ENCODE data around the gene COL15A1.
"Not testable (repeated sequence)": the region's sequence is repeated elsewhere in the genome, so short reads cannot be mapped to it uniquely, and the experiment has no call there.

COL15A1 gene

GRCh38 chr9:99008203-99008602 lies 64.5 kb downstream of the COL15A1 start:
- no peak overlapping the region for H3K4me3 ChIP-seq (ENCODE audit: low read length)
- no peak for TF ChIP-seq CTCF (conservative IDR thresholded peaks at IDR 0.05; ENCODE audit: low read depth, low read length)
- no peak for DNase-seq (ENCODE audit: low read depth)

DNA sequence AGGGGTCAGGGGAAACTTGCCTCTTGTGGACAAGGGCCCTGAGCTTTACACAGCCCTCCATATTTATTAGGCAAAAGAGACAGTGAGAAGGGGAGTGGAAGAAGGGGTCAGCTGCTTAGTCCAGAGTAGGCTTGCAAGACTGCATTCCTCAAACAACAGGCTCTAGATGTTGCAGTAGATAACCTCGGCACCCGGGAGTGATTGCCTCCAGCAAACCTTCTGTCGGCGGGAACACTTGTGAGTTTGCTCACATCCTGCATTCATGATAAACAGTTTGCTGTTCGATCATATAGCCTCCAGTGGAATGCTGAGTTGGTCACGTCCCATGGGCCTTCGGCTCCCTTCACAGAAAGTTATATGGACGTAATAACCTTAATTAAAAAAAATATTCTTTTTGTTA lies 66.7 kb downstream of the COL15A1 start:
- H3K4me3 ChIP-seq (ENCODE audit: low read length); DNase-seq (ENCODE audit: low read depth): not testable (repeated sequence)

DNA sequence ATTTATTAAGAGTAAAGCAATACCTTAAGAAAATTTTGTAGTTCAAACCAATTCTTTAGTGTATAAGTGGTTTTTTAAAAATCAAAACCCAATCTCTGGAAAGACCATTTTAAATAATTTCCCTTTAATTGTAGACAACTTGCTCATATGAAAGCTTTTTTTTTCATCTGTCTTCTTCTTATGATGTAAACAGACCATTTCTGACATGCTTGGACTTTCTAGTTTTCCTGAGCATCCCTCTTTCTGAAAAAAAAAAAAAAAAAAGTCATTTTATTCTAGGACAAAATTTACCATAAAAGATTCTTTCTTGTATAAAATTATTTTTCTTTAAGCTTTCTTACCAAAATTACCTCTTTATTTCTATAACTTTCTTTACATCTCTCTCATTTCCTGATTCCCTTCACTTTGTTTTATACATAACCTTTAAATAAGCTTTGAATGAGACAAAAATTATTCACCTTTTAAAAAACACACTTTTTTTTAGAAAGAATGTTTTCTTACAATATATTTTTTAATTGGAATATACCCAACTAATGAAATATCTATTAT lies 67.5 kb downstream of the COL15A1 start:
- TF ChIP-seq CTCF (conservative IDR thresholded peaks at IDR 0.05; ENCODE audit: low read depth, low read length) = no peak
- no peak for DNase-seq (ENCODE audit: low read depth)
- H3K4me3 ChIP-seq (ENCODE audit: low read length) = no peak overlapping the region

GRCh38 chr9:99012957-99013512 lies 69.3 kb downstream of the COL15A1 start:
- H3K4me3 ChIP-seq (ENCODE audit: low read length) = no peak overlapping the region
- DNase-seq (ENCODE audit: low read depth) = no peak
- TF ChIP-seq CTCF (conservative IDR thresholded peaks at IDR 0.05; ENCODE audit: low read depth, low read length) = no peak

DNA sequence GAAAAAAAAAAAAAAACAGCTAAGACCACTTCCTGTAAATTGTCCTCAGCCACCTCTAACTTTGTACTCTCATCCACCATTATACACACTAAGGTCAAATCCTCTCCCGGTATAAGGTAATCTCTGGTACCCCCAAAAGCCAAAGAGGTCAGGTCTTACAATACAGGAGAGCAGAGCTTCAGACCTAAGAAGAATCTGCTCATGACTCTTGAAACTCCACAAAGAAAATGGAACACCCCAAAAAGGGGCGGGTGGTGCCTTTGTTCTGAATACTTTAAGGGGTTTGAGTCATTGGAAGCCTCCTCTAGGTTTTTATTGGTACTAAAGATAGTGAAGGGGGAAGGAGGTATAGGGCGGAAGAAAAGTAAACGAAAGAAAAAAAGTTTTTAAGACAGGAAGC lies 69.8 kb downstream of the COL15A1 start:
- DNase-seq (ENCODE audit: low read depth) = no peak

DNA sequence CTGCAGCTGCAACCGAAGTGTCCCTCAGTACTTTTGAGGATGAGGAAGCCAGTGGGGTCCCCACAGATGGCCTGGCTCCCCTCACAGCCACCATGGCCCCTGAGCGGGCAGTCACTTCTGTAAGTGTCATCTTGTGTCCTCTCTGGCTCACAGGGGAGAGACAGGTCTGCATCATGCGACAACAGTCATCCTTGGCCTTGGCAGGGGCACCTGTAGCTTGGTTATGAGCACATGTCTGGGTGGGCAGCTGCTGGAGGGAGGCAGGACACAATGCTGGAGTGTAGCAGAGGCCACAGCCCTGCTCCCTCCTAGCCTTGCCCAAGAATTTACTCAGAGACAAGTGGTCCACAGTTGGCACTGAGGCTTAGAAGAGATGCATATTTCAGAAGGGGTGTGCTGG lies 71.7 kb downstream of the COL15A1 start:
- no peak for TF ChIP-seq CTCF (conservative IDR thresholded peaks at IDR 0.05; ENCODE audit: low read depth, low read length)
- no peak overlapping the region for H3K4me3 ChIP-seq (ENCODE audit: low read length)
- no peak for DNase-seq (ENCODE audit: low read depth)

More for the DNA sequence above, 69.8 kb downstream of the COL15A1 start:
- H3K4me3 ChIP-seq (ENCODE audit: low read length) = no peak overlapping the region
- no peak for TF ChIP-seq CTCF (conservative IDR thresholded peaks at IDR 0.05; ENCODE audit: low read depth, low read length)

DNA sequence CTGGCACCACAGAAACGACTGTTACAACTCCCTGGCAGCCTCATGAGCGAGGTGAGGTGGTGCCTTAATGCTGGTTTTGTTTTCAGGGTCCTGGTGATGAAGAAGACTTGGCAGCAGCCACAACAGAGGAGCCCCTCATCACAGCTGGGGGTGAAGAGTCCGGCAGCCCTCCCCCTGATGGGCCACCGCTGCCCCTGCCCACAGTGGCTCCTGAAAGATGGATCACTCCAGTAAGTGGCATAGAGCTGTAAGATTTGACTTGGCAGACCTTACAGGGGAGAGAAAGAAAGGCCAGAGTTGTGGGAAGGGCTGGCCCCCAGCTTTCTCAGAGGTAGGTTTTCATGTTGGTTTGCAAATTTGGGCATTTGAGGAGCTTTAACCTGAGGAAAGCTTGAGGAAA lies 72.2 kb downstream of the COL15A1 start:
- DNase-seq (ENCODE audit: low read depth) = no peak

More for the DNA sequence above, 72.2 kb downstream of the COL15A1 start:
- H3K4me3 ChIP-seq (ENCODE audit: low read length) = no peak overlapping the region
- no peak for TF ChIP-seq CTCF (conservative IDR thresholded peaks at IDR 0.05; ENCODE audit: low read depth, low read length)

Measured in retinal pigment epithelial cell (primary cell).